ENCODE measurements around the gene MARVELD1.
A peak's percentile ranks its signal among the peaks of the same experiment; 100 is the strongest.
"Not testable (repeated sequence)": the region's sequence is repeated elsewhere in the genome, so short reads cannot be mapped to it uniquely, and the experiment has no call there.

The MARVELD1 gene

DNA sequence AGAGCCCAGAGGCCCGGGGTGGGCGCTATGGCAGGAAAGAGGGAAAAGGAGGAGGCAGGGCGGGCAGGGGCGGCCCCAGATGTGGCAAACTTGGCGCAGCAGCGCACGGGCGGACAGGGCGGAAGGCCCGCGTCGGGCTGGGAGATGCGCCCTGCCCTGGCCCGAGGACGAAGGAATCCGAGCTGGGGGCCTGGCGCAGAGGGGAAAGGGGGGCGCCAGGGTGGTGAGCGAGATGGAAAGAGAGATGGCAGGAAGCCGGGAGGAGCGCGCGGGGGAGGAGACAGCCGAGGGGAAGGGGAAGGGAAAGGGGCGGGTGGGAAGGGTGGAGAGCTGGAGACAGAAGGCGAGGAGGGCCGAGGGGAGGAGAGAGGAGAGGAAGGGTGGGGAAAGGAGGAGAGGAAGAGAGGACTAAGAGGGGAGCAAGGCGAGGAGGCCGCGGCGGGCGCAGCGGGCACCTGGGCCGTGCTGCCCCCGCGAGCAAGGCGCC is at the start of gene MARVELD1:
TSS of gene MARVELD1 (plus strand) at position 392 of the 487 bp plus-strand sequence. CDS start 147 bp downstream, outside the sequence.
- no peak for DNase-seq (ENCODE audit: low read depth)

GRCh38 chr10:97664282-97664850 is 49.2 kb upstream of the MARVELD1 start:
- DNase-seq (ENCODE audit: low read depth) = no peak

GRCh38 chr10:97666992-97667391 is 46.5 kb upstream of the MARVELD1 start:
- no peak for DNase-seq (ENCODE audit: low read depth)

- no peak for DNase-seq (ENCODE audit: low read depth)
These were observed 46.1 kb upstream of the MARVELD1 start for GRCh38 chr10:97667463-97667862.

DNA sequence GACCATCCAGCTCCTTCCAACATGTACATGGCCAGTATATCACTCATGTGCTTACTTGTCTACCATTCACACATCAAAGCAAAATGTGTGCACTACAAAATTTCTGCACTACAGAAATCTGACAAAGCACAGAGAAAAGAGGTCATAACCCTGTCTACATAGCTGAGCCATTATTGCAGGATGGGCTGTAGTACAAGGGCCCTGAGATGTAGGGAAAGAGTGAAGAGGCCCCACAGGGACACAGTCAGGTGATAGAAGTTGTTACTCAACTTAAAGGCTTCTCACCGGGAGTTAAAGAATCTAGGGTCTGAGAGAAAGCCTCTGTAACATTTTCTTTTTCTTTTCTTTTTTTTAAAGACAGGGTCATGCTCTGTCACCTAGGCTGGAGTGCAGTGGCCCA is 44.0 kb upstream of the MARVELD1 start:
- DNase-seq (ENCODE audit: low read depth) = no peak

GRCh38 chr10:97673736-97674525 is 39.6 kb upstream of the MARVELD1 start:
- DNase-seq (ENCODE audit: low read depth) = no peak

DNA sequence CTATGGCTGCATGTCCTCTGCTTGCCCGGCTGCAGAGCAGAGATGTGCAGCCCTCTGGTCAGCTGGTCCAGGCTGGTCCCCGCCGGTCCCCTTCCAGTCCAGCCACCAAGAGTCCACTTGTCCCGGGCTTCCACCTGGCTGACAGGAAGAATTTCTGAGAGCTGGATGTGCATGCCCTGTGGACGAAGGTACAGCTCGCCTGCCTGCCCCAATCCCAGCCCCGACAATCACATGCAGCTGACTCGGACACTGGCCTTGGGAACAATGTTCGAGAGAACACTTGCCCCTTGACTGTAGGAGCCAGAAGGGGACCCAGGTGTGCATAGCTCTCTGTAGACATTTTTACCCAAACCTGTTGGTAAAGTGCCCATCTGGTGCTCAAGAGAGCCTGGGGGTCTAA is 38.3 kb upstream of the MARVELD1 start:
- DNase-seq (ENCODE audit: low read depth) = no peak

GRCh38 chr10:97676770-97677581 is 36.6 kb upstream of the MARVELD1 start:
- DNase-seq (ENCODE audit: low read depth) = no peak

DNA sequence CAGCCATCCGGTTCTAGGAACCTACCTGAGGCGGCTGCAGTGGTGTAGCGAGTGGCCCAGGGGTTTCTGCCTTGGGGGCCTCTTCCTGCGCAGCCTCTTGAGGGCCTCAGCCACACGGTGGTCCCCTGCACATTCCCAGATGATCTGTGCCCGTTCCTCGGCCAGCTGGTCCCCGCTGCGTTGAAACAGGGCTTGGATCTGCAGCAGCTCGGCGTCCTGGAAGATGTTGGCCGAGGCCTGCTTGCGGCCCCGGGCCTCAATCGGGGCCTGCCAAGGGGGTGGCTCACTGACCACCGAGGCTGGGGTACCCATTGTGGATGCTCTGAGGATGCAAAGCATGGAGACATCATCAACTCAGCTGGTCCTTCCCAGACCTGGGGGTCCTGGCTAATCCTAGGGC is 33.9 kb upstream of the MARVELD1 start:
- no peak for DNase-seq (ENCODE audit: low read depth)

DNA sequence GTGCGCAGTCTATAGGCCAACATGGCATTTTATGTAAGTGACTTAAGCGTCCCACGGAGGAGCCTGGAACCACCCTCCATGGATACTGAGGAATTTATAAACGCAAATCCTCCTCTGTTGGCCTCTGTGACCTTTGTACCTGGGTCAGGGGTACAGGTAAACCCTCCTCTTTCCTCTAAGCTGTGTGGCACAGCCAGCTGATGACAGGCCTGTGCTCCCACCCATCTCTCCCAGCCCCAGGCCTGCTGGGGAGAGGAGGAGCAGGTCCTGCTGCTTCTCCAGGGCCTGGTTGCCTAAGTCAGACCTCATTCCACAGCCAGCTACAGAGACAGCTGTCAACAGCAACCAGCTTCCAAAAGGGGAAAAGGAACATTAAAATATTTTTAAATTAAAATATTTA is 31.5 kb upstream of the MARVELD1 start:
- no peak for DNase-seq (ENCODE audit: low read depth)

- no peak for DNase-seq (ENCODE audit: low read depth)
These were observed 29.8 kb upstream of the MARVELD1 start for GRCh38 chr10:97683556-97684367.

DNA sequence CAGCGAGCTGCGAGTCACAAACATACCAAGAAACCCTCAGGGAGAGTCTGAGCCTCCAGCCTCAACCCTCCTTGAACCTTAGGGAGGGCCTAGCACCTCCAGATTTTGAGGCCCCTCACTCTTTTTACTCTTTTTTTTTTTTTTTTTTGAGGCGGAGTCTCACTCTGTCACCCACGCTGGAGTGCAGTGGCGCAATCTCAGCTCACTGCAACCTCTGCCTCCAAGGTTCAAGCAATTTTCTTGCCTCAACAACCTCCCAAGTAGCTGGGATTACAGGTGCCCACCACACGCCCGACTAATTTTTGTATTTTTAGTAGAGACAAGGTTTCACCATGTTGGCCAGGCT is 29.2 kb upstream of the MARVELD1 start:
- not testable (repeated sequence) for DNase-seq (ENCODE audit: low read depth)

- DNase-seq (ENCODE audit: low read depth) = no peak
These were observed 28.6 kb upstream of the MARVELD1 start for GRCh38 chr10:97684866-97685394.

- no peak for DNase-seq (ENCODE audit: low read depth)
These were observed 28.1 kb upstream of the MARVELD1 start for GRCh38 chr10:97685395-97685958.

DNA sequence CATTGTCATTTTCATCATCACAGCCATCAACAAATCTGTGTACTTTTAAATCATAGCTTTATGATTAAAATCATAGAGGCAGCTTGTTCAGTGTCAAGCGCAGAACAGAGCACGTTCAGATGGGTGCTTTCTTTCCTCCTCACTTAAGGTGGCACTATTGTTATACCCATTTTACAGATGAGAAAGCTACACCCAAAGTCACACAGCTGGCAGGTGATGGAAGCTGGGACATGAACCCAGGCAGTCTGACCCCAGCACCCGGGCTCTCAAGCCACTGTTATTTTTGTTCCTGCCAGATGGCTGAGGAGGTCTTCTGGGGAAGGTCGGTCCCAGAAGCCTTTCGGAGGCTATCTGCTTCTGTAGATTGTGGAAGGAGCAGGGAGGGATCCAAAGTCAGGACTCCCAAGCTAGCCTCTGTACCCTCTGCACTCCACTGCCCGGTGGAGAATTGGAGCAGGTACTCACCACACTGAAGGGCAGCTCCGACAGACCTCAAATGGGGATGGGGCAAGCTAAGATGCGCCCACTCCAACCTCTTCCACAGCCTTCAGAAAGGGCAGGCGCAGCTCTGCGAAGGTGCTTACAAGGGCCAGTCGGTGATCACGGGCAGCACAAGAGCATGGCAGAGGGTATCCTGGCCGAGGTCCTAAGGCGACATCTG is 27.1 kb upstream of the MARVELD1 start:
- no peak for DNase-seq (ENCODE audit: low read depth)

GRCh38 chr10:97686962-97687784 is 26.4 kb upstream of the MARVELD1 start, which contains the start of gene AVPI1:
AVPI1 (minus strand) TSS chr10:97687241; CDS start chr10:97679905, 7,336 bp downstream.
- DNase-seq (ENCODE audit: low read depth) = peak; percentile 83

- DNase-seq (ENCODE audit: low read depth) = no peak
These were observed 25.4 kb upstream of the MARVELD1 start for GRCh38 chr10:97687785-97688781.

DNA sequence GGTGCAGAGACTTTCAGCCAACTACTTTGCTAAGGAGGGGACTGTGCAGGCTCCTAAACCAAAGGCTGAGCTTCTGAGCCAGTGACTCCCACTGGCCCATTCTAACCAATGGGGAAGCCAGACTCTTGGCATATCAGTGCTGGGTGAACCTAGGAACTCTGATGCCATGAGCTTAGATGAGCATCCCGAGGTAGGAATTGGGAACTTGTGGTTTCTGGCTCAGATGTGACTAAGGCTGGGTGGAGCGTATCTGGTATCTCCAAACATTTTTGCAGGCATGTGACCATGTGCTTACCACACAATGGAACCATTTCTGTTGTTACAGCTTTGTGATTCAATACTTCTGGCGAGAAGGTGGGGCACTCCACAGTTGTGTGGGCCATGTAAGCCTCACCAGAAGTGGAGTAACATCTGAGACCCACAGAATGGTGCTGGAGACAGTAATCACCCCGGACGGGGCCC is 23.9 kb upstream of the MARVELD1 start:
- DNase-seq (ENCODE audit: low read depth) = no peak

Data from stimulated activated CD8-positive, alpha-beta memory T cell treated with anti-CD3 and anti-CD28 coated beads, Interleukin-15, amount 100 ng/mL, for 24 hours (primary cell).